HEK293 (cell line): ENCODE measurements around the gene ERF.
A peak's percentile ranks its signal among the peaks of the same experiment; 100 is the strongest.

Source experiments
- RBAK ChIP-seq: fragments of 450-650 bp; formaldehyde crosslinking; IDR thresholded peaks from 2 replicates; pipeline ENCODE4 v1.5.1; 2016; ENCODE audit warnings: missing biosample characterization, missing genetic modification characterization
- SETDB1 ChIP-seq: IDR thresholded peaks from one replicate; pipeline ENCODE4 v1.6.1; 2017; ENCODE audit warnings: mild to moderate bottlenecking, low read length, moderate library complexity, mixed read lengths; ENCODE audit not compliant: insufficient read length
- YY1 ChIP-seq: fragments of 450-650 bp; formaldehyde crosslinking; IDR thresholded peaks from 2 replicates; pipeline ENCODE4 v1.5.1; 2018; ENCODE audit warnings: missing biosample characterization, missing genetic modification characterization
- ZBTB1 ChIP-seq: fragments of 450-650 bp; formaldehyde crosslinking; IDR thresholded peaks from 2 replicates; pipeline ENCODE4 v1.5.1; 2016; ENCODE audit warnings: missing biosample characterization, missing genetic modification characterization
- ZFHX2 ChIP-seq: fragments of 450-650 bp; formaldehyde crosslinking; conservative IDR thresholded peaks from 2 replicates; pipeline ENCODE4 v1.5.1; 2016; ENCODE audit warnings: missing biosample characterization, missing genetic modification characterization
- ZNF114 ChIP-seq: fragments of 450-650 bp; formaldehyde crosslinking; IDR thresholded peaks from 2 replicates; pipeline ENCODE4 v1.5.0; 2017; ENCODE audit warnings: missing biosample characterization, missing genetic modification characterization
- ZNF140 ChIP-seq: fragments of 450-650 bp; formaldehyde crosslinking; IDR thresholded peaks from 2 replicates; pipeline ENCODE4 v1.5.1; 2016; ENCODE audit warnings: missing biosample characterization, missing genetic modification characterization
- ZNF2 ChIP-seq: fragments of 450-650 bp; formaldehyde crosslinking; IDR thresholded peaks from 2 replicates; pipeline ENCODE4 v1.5.1; 2016; ENCODE audit warnings: missing biosample characterization, missing genetic modification characterization
- ZNF202 ChIP-seq: fragments of 450-650 bp; formaldehyde crosslinking; IDR thresholded peaks from 2 replicates; pipeline ENCODE4 v1.5.1; 2016; ENCODE audit warnings: missing biosample characterization, missing genetic modification characterization, borderline replicate concordance
- ZNF24 ChIP-seq: fragments of 450-650 bp; formaldehyde crosslinking; IDR thresholded peaks from 2 replicates; pipeline ENCODE4 v1.5.1; 2016; ENCODE audit warnings: missing biosample characterization, missing genetic modification characterization
- ZNF266 ChIP-seq: fragments of 450-650 bp; formaldehyde crosslinking; IDR thresholded peaks from 2 replicates; pipeline ENCODE4 v1.5.1; 2016; ENCODE audit warnings: missing biosample characterization, missing genetic modification characterization, low read depth
- ZNF394 ChIP-seq: fragments of 450-650 bp; formaldehyde crosslinking; IDR thresholded peaks from 2 replicates; pipeline ENCODE4 v1.5.1; 2016; ENCODE audit warnings: missing biosample characterization, missing genetic modification characterization, mild to moderate bottlenecking, moderate library complexity, borderline replicate concordance
- ZNF514 ChIP-seq: fragments of 450-650 bp; formaldehyde crosslinking; IDR thresholded peaks from 2 replicates; pipeline ENCODE4 v1.5.1; 2016; ENCODE audit warnings: missing biosample characterization, missing genetic modification characterization
- ZNF530 ChIP-seq: fragments of 450-650 bp; formaldehyde crosslinking; IDR thresholded peaks from 2 replicates; pipeline ENCODE4 v1.5.1; 2016; ENCODE audit warnings: low read depth, missing biosample characterization, missing genetic modification characterization
- ZNF555 ChIP-seq: fragments of 450-650 bp; formaldehyde crosslinking; conservative IDR thresholded peaks from 2 replicates; pipeline ENCODE4 v1.5.1; 2017; ENCODE audit warnings: missing biosample characterization, mild to moderate bottlenecking, missing genetic modification characterization, inconsistent platforms
- ZNF629 ChIP-seq: fragments of 450-650 bp; formaldehyde crosslinking; IDR thresholded peaks from 2 replicates; pipeline ENCODE4 v1.5.1; 2017; ENCODE audit warnings: missing biosample characterization, missing genetic modification characterization
- ZSCAN16 ChIP-seq: fragments of 450-650 bp; formaldehyde crosslinking; IDR thresholded peaks from 2 replicates; pipeline ENCODE4 v1.5.1; 2016; ENCODE audit warnings: missing biosample characterization, missing genetic modification characterization
- TF ChIP-seq, protein P1 (sequence below): fragments of 450-650 bp; formaldehyde crosslinking; IDR thresholded peaks from 2 replicates; pipeline ENCODE4 v1.5.1; 2016; ENCODE audit warnings: missing biosample characterization, missing genetic modification characterization, borderline replicate concordance
- TF ChIP-seq, protein P2 (sequence below): fragments of 450-650 bp; formaldehyde crosslinking; IDR thresholded peaks from 2 replicates; pipeline ENCODE4 v1.5.1; 2016; ENCODE audit warnings: missing biosample characterization, missing genetic modification characterization
- TF ChIP-seq, protein P3 (sequence below): fragments of 450-650 bp; formaldehyde crosslinking; IDR thresholded peaks from 2 replicates; pipeline ENCODE4 v1.5.1; 2016; ENCODE audit warnings: missing biosample characterization, missing genetic modification characterization
- TF ChIP-seq, protein P4 (sequence below): fragments of 450-650 bp; IDR thresholded peaks from 2 replicates; pipeline ENCODE4 v1.5.1; 2018; ENCODE audit warnings: missing biosample characterization, missing genetic modification characterization
- TF ChIP-seq, protein P5 (sequence below): fragments of 450-650 bp; formaldehyde crosslinking; IDR thresholded peaks from 2 replicates; pipeline ENCODE4 v1.5.1; 2016; ENCODE audit warnings: missing biosample characterization, missing genetic modification characterization
- TF ChIP-seq, protein P6 (sequence below): fragments of 450-650 bp; formaldehyde crosslinking; IDR thresholded peaks from 2 replicates; pipeline ENCODE4 v1.5.1; 2016; ENCODE audit warnings: missing biosample characterization, missing genetic modification characterization
- TF ChIP-seq, protein P7 (sequence below): fragments of 450-650 bp; formaldehyde crosslinking; IDR thresholded peaks from 2 replicates; pipeline ENCODE4 v1.5.1; 2016; ENCODE audit warnings: missing biosample characterization, missing genetic modification characterization, borderline replicate concordance

ERF gene

DNA sequence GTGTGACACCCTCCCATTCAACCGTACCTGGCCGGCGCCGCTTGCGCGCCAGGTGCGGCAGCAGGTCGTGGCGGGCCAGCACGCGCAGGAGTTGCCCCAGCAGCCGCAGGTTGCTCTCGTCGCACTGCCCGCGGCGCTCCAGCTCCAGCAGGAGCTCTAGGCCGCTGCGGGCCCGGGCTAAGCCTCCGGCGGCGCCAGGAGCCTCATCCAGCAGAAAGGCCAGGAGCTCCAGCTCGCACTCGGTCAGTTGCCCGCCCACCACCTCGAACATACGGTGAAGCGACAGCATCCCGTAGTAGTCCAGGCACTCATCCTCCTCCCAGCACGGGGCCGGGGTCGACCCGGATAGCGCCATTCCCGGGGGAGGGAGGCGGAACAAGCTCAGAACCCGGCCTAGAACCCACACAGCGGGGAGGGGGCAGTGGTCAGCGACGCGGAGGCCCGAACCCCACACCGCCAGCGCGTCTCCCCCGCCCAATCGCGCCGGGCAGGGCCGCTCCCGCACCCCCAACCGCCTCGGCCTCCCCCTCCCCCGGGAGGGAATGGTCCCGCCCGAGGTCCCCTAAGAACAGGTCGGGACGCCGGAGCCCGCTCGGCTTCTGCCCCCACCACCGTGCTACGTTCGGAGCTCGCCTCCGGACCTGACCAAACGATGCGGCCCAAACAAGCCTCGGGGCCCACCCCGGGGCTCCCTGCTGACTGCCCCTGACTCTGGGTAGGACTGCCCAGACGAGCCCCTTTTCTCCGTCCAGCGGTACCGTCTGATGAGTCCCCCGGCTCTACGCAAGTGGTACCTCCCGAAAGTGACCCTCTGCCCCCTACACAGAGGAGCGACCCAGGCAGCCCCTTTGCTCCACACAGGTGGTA, 38.0 kb downstream of the ERF start (continued):
- TF ChIP-seq, protein P1, sequence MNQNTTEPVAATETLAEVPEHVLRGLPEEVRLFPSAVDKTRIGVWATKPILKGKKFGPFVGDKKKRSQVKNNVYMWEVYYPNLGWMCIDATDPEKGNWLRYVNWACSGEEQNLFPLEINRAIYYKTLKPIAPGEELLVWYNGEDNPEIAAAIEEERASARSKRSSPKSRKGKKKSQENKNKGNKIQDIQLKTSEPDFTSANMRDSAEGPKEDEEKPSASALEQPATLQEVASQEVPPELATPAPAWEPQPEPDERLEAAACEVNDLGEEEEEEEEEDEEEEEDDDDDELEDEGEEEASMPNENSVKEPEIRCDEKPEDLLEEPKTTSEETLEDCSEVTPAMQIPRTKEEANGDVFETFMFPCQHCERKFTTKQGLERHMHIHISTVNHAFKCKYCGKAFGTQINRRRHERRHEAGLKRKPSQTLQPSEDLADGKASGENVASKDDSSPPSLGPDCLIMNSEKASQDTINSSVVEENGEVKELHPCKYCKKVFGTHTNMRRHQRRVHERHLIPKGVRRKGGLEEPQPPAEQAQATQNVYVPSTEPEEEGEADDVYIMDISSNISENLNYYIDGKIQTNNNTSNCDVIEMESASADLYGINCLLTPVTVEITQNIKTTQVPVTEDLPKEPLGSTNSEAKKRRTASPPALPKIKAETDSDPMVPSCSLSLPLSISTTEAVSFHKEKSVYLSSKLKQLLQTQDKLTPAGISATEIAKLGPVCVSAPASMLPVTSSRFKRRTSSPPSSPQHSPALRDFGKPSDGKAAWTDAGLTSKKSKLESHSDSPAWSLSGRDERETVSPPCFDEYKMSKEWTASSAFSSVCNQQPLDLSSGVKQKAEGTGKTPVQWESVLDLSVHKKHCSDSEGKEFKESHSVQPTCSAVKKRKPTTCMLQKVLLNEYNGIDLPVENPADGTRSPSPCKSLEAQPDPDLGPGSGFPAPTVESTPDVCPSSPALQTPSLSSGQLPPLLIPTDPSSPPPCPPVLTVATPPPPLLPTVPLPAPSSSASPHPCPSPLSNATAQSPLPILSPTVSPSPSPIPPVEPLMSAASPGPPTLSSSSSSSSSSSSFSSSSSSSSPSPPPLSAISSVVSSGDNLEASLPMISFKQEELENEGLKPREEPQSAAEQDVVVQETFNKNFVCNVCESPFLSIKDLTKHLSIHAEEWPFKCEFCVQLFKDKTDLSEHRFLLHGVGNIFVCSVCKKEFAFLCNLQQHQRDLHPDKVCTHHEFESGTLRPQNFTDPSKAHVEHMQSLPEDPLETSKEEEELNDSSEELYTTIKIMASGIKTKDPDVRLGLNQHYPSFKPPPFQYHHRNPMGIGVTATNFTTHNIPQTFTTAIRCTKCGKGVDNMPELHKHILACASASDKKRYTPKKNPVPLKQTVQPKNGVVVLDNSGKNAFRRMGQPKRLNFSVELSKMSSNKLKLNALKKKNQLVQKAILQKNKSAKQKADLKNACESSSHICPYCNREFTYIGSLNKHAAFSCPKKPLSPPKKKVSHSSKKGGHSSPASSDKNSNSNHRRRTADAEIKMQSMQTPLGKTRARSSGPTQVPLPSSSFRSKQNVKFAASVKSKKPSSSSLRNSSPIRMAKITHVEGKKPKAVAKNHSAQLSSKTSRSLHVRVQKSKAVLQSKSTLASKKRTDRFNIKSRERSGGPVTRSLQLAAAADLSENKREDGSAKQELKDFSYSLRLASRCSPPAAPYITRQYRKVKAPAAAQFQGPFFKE (tag by site-specific recombination): no peak
- TF ChIP-seq ZNF24 (tag by site-specific recombination) (peak; percentile 45; the same call in 1 of the 2 replicates), ZNF555 (tag by site-specific recombination) (no peak), ZNF530 (tag by site-specific recombination) (no peak), RBAK (tag by site-specific recombination) (no peak), ZNF629 (no peak), ZFHX2 (tag by site-specific recombination) (peak; percentile 87), ZNF394 (tag by site-specific recombination) (no peak), ZNF266 (tag by site-specific recombination) (no peak), SETDB1 (no peak), ZSCAN16 (tag by site-specific recombination) (no peak), ZNF114 (no peak), ZNF2 (tag by site-specific recombination) (peak; percentile 59; the same call in 1 of the 2 replicates), ZNF140 (tag by site-specific recombination) (no peak), YY1 (tag by site-specific recombination) (no peak; the same call in 1 of the 2 replicates), ZNF514 (tag by site-specific recombination) (no peak), ZBTB1 (tag by site-specific recombination) (no peak), ZNF202 (no peak)
- TF ChIP-seq, protein P2, sequence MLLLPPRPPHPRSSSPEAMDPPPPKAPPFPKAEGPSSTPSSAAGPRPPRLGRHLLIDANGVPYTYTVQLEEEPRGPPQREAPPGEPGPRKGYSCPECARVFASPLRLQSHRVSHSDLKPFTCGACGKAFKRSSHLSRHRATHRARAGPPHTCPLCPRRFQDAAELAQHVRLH (tag by site-specific recombination): no peak
- TF ChIP-seq, protein P3, sequence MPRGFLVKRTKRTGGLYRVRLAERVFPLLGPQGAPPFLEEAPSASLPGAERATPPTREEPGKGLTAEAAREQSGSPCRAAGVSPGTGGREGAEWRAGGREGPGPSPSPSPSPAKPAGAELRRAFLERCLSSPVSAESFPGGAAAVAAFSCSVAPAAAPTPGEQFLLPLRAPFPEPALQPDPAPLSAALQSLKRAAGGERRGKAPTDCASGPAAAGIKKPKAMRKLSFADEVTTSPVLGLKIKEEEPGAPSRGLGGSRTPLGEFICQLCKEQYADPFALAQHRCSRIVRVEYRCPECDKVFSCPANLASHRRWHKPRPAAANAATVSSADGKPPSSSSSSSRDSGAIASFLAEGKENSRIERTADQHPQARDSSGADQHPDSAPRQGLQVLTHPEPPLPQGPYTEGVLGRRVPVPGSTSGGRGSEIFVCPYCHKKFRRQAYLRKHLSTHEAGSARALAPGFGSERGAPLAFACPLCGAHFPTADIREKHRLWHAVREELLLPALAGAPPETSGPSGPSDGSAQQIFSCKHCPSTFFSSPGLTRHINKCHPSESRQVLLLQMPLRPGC (tag by site-specific recombination): 0 out of 2 replicates have a peak, but pooled peaks have one; percentile 4
- TF ChIP-seq, protein P4, sequence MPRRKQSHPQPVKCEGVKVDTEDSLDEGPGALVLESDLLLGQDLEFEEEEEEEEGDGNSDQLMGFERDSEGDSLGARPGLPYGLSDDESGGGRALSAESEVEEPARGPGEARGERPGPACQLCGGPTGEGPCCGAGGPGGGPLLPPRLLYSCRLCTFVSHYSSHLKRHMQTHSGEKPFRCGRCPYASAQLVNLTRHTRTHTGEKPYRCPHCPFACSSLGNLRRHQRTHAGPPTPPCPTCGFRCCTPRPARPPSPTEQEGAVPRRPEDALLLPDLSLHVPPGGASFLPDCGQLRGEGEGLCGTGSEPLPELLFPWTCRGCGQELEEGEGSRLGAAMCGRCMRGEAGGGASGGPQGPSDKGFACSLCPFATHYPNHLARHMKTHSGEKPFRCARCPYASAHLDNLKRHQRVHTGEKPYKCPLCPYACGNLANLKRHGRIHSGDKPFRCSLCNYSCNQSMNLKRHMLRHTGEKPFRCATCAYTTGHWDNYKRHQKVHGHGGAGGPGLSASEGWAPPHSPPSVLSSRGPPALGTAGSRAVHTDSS (tag by site-specific recombination): no peak
- TF ChIP-seq, protein P5, sequence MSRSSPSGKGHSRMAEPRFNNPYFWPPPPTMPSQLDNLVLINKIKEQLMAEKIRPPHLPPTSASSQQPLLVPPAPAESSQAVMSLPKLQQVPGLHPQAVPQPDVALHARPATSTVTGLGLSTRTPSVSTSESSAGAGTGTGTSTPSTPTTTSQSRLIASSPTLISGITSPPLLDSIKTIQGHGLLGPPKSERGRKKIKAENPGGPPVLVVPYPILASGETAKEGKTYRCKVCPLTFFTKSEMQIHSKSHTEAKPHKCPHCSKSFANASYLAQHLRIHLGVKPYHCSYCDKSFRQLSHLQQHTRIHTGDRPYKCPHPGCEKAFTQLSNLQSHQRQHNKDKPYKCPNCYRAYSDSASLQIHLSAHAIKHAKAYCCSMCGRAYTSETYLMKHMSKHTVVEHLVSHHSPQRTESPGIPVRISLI (tag by site-specific recombination): no peak
- TF ChIP-seq, protein P6, sequence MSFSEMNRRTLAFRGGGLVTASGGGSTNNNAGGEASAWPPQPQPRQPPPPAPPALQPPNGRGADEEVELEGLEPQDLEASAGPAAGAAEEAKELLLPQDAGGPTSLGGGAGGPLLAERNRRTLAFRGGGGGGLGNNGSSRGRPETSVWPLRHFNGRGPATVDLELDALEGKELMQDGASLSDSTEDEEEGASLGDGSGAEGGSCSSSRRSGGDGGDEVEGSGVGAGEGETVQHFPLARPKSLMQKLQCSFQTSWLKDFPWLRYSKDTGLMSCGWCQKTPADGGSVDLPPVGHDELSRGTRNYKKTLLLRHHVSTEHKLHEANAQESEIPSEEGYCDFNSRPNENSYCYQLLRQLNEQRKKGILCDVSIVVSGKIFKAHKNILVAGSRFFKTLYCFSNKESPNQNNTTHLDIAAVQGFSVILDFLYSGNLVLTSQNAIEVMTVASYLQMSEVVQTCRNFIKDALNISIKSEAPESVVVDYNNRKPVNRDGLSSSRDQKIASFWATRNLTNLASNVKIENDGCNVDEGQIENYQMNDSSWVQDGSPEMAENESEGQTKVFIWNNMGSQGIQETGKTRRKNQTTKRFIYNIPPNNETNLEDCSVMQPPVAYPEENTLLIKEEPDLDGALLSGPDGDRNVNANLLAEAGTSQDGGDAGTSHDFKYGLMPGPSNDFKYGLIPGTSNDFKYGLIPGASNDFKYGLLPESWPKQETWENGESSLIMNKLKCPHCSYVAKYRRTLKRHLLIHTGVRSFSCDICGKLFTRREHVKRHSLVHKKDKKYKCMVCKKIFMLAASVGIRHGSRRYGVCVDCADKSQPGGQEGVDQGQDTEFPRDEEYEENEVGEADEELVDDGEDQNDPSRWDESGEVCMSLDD (tag by site-specific recombination): peak; percentile 86
- TF ChIP-seq, protein P7, sequence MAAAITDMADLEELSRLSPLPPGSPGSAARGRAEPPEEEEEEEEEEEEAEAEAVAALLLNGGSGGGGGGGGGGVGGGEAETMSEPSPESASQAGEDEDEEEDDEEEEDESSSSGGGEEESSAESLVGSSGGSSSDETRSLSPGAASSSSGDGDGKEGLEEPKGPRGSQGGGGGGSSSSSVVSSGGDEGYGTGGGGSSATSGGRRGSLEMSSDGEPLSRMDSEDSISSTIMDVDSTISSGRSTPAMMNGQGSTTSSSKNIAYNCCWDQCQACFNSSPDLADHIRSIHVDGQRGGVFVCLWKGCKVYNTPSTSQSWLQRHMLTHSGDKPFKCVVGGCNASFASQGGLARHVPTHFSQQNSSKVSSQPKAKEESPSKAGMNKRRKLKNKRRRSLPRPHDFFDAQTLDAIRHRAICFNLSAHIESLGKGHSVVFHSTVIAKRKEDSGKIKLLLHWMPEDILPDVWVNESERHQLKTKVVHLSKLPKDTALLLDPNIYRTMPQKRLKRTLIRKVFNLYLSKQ (tag by site-specific recombination): no peak
- TF ChIP-seq, all 188 proteins: peak for 57
